Lung (tissue), 12 donors: Measurements from ENCODE around the gene IBTK. TPM values are rescaled to one million over a fixed set of nuclear protein-coding genes. Genes with fewer than 3 reads are reported as not detected.

Experiments used
- ATAC-seq: fragments of 200-7000 bp; cut with Tn5 transposase; one replicate; pipeline ENCODE4 v1.9.1; 2020; ENCODE audit warnings: moderate number of reproducible peaks; ENCODE audit not compliant: insufficient read depth, low FRiP score
- DNase-seq, 3 donors: peaks; one replicate each; pipeline ENCODE4 v3.0.0-alpha.2; 2013 to 2017
- H3K27ac ChIP-seq, 2 donors: one replicate each; pipeline ENCODE4 v1.5.1; 2013; ENCODE audit warnings: mild to moderate bottlenecking in 2 of 2, moderate library complexity in 2 of 2, control low read depth in 1 of 2, inconsistent platforms in 1 of 2, low read depth in 1 of 2, low read length in 1 of 2
- H3K27me3 ChIP-seq, 3 donors: one replicate each; pipeline ENCODE4 v1.5.1; 2013; ENCODE audit warnings: low read length in 2 of 3; ENCODE audit not compliant: control insufficient read depth in 3 of 3, insufficient read depth in 3 of 3
- H3K36me3 ChIP-seq, 4 donors: one replicate each; pipeline ENCODE4 v1.5.1; 2013; ENCODE audit warnings: low read length in 4 of 4, mild to moderate bottlenecking in 1 of 4, moderate library complexity in 1 of 4; ENCODE audit not compliant: control insufficient read depth in 4 of 4, insufficient read depth in 4 of 4
- H3K4me1 ChIP-seq, 5 donors: one replicate each; pipeline ENCODE4 v1.5.1; 2013; ENCODE audit warnings: low read length in 5 of 5, mild to moderate bottlenecking in 2 of 5, moderate library complexity in 1 of 5; ENCODE audit not compliant: control insufficient read depth in 5 of 5, insufficient read depth in 5 of 5
- H3K4me3 ChIP-seq: one replicate; pipeline ENCODE4 v1.5.1; 2013; ENCODE audit warnings: mild to moderate bottlenecking, control low read depth, moderate library complexity
- H3K9ac ChIP-seq, 2 donors: one replicate each; pipeline ENCODE4 v1.5.1; 2013; ENCODE audit warnings: low read length in 2 of 2, control low read depth in 1 of 2; ENCODE audit not compliant: insufficient read depth in 1 of 2
- H3K9me3 ChIP-seq, 4 donors: one replicate each; pipeline ENCODE4 v1.5.1; 2013; ENCODE audit warnings: low read length in 3 of 4, mild to moderate bottlenecking in 1 of 4, moderate library complexity in 1 of 4; ENCODE audit not compliant: control insufficient read depth in 4 of 4, insufficient read depth in 3 of 4
- WGBS, 2 donors: extraction: QIAGEN DNeasy Blood & Tissue Kit; methylation state at CpG; one replicate each; pipeline ENCODE4 v1.1.7; 2013; 5-methylcytosine and 5-hydroxymethylcytosine counted together
- polyA plus RNA-seq, 2 donors: library from polyadenylated mRNA; stranded (reverse); fragments of 200-250 nt; gene quantifications; one replicate each; pipeline ENCODE4 v1.2.1, GENCODE V29; 2013
- total RNA-seq, 2 donors: library from RNA; depleted of rRNA in 1 of 2; stranded (reverse); fragments of >200 nt in 1 of 2; gene quantifications; one replicate each; pipeline ENCODE4 v1.2.1, GENCODE V29; 2014 to 2021
- TF ChIP-seq, protein P1 (sequence below): IDR thresholded peaks from 2 replicates; pipeline ENCODE4 v1.5.1; 2012; ENCODE audit warnings: mild to moderate bottlenecking; ENCODE audit errors: control extremely low read depth, extremely low read depth
- donor health status: control.
- donor health status: control.
- donor health status: Bipolar disorder and iron deficiency.
- donor health status: healthy.
- donor health status: DM: yes; HTN: yes; CAD: no.

IBTK gene
- total and polyA plus RNA-seq, 4 donors, result 17.7 to 47.2 (median 27.1) TPM

DNA sequence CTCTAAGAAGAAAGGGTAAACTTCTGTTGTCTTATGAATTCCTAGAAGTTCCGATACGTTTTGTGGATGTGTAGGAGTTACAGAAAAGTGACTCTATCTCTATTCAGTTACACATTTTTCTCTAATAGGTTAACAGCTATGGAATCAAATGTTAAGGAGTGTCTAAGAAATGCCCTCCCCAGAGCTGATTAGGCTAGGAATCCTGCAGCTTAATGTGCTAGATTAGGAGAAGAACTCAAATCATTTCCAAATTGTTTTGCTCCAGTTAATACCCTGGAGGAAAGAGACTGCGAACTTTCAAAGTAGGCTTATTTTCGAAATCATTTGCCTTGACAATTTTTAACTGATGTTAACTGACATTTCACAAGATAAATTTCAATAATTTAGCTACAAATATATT is 51.9 kb downstream of the IBTK start:
- Histone ChIP-seq H3K27me3 (no peaks in the 10 kb centered on the region), H3K27ac (no peak overlapping the region), H3K4me3 (no peak overlapping the region), H3K4me1 (no peaks in the 10 kb centered on the region), H3K36me3 (peaks cover 8 to 31% (median 21%) of the 10 kb centered on the region in 4 donors), H3K9me3 (no peaks in the 10 kb centered on the region), H3K9ac (no peak overlapping the region)
- WGBS, 2 donors, result 97 to 98% methylated on average over 4 of the region's 4 CpGs
- TF ChIP-seq, protein P1, sequence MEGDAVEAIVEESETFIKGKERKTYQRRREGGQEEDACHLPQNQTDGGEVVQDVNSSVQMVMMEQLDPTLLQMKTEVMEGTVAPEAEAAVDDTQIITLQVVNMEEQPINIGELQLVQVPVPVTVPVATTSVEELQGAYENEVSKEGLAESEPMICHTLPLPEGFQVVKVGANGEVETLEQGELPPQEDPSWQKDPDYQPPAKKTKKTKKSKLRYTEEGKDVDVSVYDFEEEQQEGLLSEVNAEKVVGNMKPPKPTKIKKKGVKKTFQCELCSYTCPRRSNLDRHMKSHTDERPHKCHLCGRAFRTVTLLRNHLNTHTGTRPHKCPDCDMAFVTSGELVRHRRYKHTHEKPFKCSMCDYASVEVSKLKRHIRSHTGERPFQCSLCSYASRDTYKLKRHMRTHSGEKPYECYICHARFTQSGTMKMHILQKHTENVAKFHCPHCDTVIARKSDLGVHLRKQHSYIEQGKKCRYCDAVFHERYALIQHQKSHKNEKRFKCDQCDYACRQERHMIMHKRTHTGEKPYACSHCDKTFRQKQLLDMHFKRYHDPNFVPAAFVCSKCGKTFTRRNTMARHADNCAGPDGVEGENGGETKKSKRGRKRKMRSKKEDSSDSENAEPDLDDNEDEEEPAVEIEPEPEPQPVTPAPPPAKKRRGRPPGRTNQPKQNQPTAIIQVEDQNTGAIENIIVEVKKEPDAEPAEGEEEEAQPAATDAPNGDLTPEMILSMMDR, result no peak
- DNase-seq (no peak), ATAC-seq (no peak)

DNA sequence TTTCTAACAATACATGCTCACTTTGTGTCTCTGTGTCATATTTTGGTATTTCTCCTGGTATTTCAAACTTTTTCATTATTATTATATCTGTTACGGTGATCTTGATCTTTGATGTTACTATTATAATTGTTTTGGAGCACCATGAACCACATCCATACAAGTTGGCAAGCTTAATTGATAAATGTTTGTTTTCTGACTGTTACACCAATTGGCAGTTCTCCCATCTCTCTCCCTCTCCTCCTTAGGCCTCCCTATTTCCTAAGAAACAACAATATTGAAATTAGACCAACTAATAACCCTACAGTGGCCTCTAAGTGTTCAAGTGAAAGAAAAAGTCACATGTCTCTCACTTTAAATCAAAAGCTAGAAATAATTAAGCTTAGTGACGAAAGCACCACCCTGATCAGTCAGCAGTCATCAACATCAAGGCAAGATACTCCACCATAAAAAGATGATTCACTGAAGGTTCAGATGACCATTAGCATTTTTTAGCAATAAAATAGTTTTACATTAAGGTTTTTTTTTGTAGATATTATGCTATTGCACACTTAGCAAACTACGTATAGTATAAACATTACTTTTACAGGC is 61.5 kb downstream of the IBTK start:
- ATAC-seq, result no peak
- TF ChIP-seq, protein P1, result no peak
- 89 to 91% methylated on average over 3 of the region's 3 CpGs for WGBS, 2 donors
- Histone ChIP-seq H3K27me3 (no peaks in the 10 kb centered on the region), H3K27ac (no peak overlapping the region), H3K9ac (no peak overlapping the region), H3K9me3 (no peaks in the 10 kb centered on the region), H3K4me3 (no peak overlapping the region), H3K4me1 (peaks cover 0 to 7% (median 0%) of the 10 kb centered on the region in 5 donors), H3K36me3 (peaks cover 7 to 31% (median 16%) of the 10 kb centered on the region in 4 donors)
- peak in 1 of 3 donors; percentile 4 for DNase-seq

- TF ChIP-seq, protein P1, result no peak
- Histone ChIP-seq H3K4me1 (peaks cover 0 to 7% (median 0%) of the 10 kb centered on the region in 5 donors), H3K27me3 (no peaks in the 10 kb centered on the region), H3K9ac (no peak overlapping the region), H3K9me3 (no peaks in the 10 kb centered on the region), H3K36me3 (peaks cover 7 to 30% (median 12%) of the 10 kb centered on the region in 4 donors), H3K27ac (no peak overlapping the region), H3K4me3 (no peak overlapping the region)
- DNase-seq (no peak), ATAC-seq (no peak)
Observed at GRCh38 chr6:82183642-82184282, 63.8 kb downstream of the IBTK start.
